Cardiac fibroblast (primary cell): ENCODE data around the gene KIF23.
A peak's percentile ranks its signal among the peaks of the same experiment; 100 is the strongest.

Experiments
- DNase-seq, 2 donors: peaks; one replicate each; pipeline versions ENCODE4 v3.0.0 to v3.0.0-alpha.2; 2010; ENCODE audit warnings: low read depth in 2 of 2
- H3K4me3 ChIP-seq, 2 donors: replicated peaks in 1 of 2; 1 replicate in 1 of 2; 2 replicates in 1 of 2; pipeline ENCODE4 v1.5.1; 2011; ENCODE audit warnings: low read depth in 2 of 2, low read length in 2 of 2, mild to moderate bottlenecking in 2 of 2, moderate library complexity in 1 of 2
- CTCF ChIP-seq: IDR thresholded peaks from one replicate; pipeline ENCODE4 v1.5.1; 2011; ENCODE audit warnings: low read depth, mild to moderate bottlenecking, low read length, inconsistent platforms

KIF23 gene

GRCh38 chr15:69454953-69455352 lies 40.8 kb downstream of the KIF23 start:
- no peak for DNase-seq
- peak overlapping the region in 1 of 2 donors; percentile 93 for H3K4me3 ChIP-seq
- no peak for TF ChIP-seq CTCF

DNA sequence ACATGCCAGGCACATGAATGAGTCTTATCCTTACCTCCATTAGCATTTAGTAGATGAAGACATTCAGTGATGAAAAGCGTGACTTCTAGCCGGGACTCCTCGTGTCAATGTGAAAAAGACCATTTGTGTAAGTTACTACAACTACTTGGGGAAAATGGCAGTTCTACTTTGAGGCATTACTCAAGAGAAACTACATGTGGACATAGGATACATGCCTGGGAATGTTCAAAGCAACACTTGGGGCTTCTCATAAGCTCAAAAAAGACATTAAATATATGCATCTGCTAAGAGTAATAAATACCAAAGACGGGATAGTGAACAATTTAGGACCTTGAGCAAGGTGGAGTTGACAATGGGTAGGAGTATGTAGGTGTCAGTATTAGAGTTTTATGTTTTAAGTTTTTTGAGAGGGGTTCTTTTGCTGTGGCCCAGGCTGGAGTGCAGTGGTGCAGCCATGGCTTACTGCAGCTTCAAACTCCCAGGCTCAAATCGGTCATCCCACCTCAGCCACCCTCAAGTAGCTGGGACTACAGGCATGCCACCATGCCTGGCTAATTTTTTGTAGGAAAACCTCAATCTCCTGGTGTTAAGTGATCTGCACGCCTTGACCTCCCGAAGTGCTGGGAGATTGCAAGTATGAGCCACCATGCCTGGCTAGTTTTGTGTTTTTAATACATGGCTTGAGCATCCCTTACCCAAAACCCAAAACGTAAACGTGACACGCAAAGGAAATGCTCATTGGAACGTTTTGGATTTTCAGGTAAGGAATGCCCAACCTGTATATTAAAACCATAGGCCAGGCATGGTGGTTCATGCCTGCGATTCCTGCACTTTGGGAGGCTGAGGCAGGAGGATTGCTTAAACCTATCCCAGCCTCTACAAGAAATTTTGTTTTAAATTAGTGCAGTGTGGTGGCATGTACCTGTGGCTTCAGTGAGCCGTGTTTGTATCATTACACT lies 42.3 kb downstream of the KIF23 start:
- TF ChIP-seq CTCF: no peak
- DNase-seq: no peak
- H3K4me3 ChIP-seq: no peak overlapping the region

- no peak for DNase-seq
- TF ChIP-seq CTCF: no peak
- H3K4me3 ChIP-seq: no peak overlapping the region
These were observed 43.4 kb downstream of the KIF23 start for GRCh38 chr15:69457304-69458280.

DNA sequence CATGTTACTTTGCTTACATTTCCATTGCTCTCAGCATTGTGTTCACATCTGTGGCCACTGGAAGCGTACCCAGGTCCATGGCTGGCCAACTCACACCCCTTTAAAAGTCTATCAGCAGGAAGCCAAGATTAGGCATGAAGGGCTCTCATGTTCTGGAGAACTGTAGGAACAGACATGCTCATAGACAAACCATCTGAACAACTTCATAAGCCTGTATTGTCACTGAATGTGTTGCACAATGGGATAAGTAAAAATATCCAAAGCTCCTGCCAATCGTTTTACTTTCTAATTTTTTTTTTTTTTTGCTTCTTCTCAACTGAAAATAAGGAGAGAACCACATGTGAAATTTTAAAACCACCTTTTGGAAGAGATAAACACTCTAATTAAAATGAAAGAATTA lies 44.9 kb downstream of the KIF23 start:
- DNase-seq: no peak
- no peak for TF ChIP-seq CTCF
- H3K4me3 ChIP-seq: no peak overlapping the region

GRCh38 chr15:69460481-69460880 lies 46.3 kb downstream of the KIF23 start:
- TF ChIP-seq CTCF: no peak
- H3K4me3 ChIP-seq: no peak overlapping the region
- DNase-seq: no peak

DNA sequence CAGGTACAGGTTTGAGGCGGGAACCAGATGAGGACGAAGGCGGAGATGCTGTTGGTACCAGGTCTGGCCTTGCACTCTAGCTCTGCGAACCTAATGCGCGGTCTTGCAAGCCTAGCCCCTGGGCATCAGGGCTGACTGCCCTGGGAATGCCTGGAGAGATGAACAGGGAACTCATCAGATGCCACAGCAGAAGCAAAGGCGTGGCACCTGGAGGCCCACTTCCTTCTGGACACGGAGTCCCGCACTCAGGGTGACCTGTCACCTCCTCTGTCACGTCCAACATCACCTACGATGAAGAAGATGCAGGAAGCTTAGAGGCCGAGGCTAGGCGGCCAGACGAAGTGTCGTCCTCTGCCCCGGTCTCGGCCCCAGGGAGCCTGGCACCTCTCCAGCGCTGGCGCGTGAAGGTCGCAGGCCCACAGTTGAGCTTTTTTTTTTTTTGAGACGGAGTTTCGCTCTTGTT lies 47.9 kb downstream of the KIF23 start:
- no peak for DNase-seq
- no peak for TF ChIP-seq CTCF
- H3K4me3 ChIP-seq: peak overlapping the region; percentile 42 to 56
